HG02973 (cell line): ENCODE measurements around the gene EQTN.

Source experiments
- ATAC-seq: cut with Tn5 transposase; IDR thresholded peaks from one replicate; pipeline ENCODE4 v1.9.1; 2021; ENCODE audit warnings: moderate library complexity; ENCODE audit not compliant: unreplicated experiment

EQTN gene

DNA sequence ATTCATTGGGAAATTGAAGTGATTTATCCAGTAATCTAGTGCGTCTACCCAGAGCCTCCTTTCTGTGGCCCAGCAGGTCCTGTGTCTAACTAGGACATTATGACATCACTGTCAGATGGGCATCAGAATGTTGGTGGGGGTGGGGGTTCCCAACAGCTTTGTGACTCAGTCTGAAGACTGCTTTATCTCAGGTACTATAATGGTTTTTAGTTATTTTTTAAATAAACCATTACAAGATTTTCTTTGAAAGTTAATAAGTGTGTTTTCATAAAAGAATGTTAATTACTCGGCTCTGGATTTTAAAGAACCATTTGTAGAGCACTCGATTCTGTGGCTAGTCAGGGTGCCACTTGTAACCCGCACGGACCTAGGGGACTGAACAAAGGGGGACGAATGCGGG, at the start of gene EQTN:
TSS of gene EQTN (minus strand) at position 101 of the 400 bp plus-strand sequence. CDS start at position 6, 95 bp downstream.
- no peak for ATAC-seq

DNA sequence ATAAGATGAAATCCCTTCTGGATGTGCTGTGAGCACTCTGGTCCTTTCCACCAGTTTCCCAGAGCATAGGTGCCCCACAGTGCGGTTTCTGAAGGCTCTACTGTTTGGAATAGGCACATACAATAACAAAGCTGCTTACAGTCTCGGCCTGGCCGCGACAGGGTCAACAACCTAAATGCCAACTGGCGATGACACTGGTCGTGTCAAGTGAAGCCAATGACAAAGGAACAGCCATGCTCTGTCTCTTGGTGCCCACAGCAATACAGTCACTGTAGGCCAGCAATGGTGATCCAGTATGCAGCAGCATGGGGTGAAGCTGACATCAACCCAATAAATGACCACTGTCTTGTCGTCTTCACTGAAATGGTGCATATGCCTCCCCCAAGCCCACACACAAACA, 47.8 kb upstream of the EQTN start:
- no peak for ATAC-seq

DNA sequence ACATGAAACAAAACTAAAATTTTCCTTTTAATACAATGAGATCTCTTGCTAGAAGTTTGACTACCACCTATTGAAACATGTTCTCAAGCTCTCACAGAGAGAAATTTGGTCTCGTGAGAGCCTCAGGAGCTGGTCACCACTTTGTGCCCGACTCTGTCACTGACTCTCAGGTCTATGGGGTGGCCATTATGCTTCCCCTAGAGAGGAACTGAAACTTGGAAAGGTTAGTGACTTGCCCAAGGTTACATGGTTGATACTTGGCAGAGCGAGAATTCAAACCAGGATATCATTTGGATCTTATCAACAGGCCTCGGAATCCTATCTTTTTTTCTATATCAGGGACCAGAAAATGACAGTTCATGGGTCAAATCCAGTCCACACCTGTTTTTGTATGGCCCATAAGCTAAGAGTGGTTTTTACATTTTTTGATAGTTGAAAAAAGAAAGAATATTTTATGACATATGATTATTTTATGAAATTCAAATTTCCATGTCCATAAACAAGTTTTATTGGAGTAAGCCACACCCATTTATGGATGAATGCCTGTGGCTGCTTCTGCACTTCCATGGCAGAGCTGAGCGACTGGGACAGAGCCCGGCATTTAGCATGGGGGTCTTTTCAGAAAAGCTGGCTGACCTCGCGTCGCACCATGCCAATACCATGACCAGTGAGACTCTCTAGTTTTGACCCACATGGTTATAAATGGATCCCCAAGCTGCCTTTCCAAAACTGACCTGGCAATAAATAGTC, 44.8 kb upstream of the EQTN start:
- no peak for ATAC-seq

DNA sequence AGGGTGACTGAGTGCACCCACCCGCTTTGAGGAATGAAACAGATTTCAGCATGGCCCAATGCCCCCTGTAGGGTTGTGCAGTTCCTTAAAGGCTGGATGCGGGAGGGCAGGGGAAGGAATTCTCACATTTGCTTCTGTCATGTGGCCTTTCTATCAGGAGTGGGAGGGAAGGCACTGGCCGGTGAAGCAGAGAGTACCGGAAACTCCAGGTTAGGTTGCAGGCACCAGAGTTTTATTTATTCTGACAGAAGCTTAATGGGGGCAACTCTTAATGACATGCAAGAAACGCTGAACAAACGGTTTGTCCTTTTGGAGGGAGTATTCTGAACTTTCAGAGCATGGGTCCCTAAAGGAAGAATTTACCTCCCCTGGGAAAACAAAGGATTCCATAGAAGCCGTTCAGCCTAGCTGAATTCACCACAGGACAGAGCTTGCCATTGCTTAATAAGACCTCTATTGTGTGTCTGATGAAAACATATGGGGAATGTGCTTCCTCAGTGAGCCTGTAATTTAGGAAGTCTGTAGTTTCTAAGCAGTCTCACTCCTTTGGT, 44.1 kb upstream of the EQTN start:
- no peak for ATAC-seq

DNA sequence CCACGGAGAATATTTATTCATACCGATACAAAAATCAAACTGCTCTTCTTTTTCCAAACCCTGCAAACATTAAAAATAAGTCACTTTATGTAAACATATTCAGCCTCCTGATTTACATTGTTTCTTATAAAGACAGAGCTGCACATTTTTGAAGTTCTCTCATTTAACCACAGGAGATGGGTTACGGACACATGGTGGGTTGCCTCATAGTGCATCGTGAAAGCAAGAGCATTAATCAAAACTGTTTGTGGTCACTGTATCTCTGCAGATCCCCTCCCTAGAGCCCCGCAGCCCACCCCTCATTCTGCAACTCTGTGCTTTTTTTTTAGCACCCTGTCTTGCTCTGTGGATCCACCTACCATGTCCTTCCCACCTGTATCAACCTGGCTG, 43.3 kb upstream of the EQTN start:
- no peak for ATAC-seq

DNA sequence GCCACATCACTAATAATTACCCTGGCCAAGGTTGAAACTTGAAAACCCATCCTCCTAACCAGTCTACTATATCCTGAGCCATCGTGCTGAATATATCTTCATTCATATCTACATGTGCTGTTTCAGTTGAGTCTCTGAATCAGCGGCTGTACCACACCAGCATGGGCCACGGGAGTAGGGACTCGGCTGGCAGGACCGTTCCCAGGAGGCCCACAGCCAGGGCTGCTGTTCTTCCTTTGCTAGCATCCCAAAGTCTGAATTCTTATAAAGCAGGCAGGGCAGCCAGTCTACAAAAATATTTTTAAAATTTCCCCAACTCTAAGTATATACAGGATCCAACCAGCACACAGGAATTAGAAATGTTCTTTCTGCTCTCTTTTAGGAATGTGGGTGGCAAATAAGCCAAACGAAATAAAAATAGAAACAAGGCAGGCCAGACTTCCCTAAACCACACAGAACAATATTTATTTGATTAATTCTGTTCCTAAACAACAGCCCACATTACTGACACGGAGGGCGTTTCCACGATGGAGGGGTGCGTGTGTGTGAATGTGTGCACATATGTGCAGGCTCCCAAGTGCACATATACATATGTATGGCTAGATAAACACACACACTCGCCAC, 42.8 kb upstream of the EQTN start:
- ATAC-seq = no peak

DNA sequence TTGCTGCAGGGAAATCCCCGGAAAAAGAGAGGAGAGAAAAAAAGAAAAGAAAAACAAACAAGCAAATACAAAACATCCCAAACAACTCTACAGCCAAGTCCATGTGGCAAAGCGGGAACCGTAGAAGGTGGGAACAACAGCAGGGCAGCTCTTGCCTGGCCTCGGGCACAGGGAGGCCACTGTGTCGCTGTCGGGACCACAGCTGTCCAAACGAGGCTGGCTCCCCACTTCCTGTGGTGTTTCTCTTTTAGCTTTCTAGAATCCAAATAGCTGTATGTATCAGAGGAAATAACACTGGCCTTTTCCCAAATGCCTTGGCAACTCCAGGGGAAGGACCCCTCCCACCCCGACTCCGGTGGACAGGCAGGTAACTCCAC, 41.6 kb upstream of the EQTN start:
- ATAC-seq = no peak

DNA sequence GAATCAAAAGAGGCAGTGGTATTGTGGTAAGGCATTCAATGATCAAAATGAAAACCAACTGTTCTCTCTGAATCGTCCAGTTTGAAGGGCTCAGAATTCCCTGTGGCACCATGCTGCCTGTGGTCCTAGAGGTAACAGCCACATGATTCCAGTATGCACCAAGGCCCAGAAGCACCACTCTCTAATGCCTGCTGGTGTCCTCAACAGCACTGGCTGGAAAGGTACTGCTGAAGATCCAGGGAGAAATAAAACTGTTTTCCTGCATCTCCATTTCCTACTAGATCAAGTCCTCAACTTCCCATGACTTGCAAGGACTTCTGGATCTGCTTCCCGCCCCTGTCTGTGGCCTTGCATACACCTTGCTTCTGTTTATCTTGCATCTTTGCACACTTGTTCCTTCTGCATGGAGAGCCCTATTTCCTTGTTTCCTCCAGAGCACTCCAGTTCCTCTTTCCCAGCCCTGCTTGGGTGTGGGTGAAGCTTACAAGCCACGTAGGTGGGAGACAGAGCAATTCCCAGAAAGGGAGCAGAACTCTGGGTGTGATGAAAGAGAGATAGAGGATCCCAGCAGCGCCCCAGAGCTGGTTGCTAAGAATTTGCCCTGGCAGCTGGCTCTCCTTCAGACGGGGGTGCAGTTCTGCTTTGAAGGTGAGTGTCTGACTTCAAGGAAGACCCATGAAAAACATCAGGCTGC, 41.0 kb upstream of the EQTN start:
- no peak for ATAC-seq

DNA sequence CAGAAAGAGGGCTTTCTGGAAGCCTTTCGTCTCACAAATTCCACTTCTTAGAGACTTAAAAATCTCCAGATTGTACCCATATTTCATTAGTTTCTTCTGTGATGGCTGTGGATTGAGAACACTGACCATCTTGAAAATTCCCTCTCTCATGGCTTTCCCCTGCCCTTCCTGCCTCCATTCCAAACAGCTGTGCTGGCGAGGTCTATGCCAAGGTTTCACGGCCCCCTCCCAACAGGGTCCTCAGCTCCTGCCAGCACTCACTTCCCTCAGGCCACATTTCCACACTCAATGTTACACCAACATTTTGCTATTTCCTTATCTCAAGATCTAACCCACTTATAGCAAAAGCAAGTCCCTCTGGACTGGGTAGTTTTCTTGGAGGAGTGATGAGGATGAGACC, 40.3 kb upstream of the EQTN start:
- ATAC-seq = no peak

DNA sequence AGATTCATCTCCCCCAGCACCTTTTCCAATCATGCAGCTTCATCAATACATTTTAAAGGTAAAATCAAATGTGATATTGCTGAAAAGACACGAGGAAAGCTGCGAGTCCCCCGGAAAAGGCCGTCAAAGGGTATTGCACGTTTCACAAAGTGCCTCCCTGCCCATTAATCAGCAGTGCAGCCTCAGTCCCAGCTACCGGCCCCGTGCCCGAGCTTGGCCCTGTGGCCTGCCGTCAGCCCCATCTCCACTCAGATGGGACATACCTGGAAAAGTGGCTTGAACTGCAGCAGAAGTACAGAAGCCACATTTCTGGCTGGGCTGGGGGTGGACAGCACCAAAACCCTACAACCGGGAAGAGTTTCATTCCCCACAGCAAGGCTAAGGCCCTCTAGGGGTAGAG, 39.9 kb upstream of the EQTN start:
- ATAC-seq = no peak

DNA sequence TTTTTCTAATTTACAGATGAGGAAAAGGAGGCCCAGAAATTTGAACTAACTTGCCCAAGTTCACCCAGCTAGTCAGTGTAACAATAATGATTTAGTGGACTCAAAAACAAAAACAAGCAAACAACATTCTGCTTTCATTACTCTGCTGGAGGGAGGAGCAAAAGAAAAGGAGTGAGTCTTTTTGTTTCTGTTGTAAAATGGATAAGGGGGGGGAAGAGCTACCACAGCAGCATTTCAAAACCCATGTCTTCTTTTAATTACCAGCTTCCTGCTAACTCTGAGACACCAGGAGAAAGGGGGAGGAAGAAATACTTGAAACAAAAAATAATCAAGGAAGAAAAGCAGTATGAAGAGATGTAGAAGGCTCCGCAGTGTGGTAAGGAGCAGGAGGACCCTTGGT, 39.2 kb upstream of the EQTN start:
- no peak for ATAC-seq

DNA sequence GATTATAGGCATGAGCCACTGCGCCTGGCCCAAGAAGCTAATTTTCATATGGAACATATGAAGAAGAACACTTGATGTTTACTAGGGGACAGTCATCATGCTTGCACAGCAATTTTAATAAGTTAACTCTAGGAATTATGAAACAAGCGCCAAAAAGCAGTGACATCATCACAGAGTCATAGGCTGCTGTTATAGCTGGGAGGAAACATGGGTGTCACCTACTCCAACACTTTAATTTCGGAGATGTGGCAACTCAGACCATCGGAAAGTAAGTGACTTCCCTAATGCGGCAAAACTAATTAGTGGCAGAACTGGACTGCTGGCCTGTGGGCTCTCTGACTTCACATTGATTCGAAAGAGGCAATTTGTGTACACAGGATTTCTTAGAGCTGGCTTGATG, 38.1 kb upstream of the EQTN start:
- no peak for ATAC-seq

DNA sequence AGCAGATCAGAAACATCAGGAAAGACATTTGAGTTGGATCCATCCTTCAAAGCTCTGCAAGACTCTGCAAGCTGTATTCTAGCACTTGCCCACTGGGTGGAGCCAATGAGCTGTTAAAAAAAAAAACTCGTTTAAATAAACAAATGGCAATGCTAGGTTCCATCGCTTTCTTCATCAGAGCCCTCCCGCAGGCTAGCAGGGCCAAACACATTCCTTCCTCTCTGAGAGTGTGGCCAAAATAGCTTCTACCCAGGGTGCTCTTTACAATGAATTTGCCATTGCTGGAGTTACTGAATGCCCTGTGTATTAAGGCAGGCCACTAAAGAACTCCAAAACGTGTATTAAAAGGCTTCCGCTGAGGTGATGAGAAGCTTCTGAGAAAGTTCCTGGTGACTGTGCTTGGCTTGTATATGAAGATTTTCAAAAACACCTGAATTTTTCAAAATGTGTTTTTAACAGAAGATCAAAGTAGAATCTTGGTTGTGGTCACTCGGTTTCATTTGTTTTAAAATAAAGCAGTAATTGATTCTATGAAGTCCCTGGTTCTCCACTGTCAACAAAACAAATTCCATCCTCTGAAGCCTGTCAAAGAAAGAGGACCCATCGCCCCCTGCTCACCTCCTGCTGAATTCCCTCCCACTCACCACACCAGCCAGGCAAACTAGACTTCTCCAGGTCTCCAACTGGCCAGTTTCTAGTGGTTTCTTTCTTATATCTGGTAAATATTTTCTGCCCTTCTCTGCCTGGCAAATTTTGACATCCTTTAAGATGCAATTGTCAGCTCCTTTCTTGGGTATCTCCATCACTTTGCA, 36.5 kb upstream of the EQTN start:
- peak; percentile 92 for ATAC-seq

DNA sequence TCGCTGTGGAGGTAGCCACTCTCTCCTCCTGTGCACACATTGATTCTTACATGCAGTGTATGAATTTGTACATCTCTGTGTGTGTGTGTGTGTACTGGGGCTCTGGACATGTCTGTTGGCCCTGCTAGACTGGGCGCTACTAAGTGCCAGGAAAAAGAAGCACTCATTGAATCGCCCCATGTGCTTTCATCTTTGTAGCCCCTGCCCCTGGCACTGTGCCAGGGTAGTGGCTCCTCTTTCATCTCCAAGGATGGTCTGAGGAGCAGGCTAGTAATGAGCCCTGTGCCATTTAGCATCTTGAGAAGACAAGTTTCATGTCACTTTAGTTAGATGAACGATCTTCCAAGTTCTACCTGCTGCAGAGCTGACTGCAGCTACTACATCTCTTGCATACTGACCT, 34.4 kb upstream of the EQTN start:
- no peak for ATAC-seq

DNA sequence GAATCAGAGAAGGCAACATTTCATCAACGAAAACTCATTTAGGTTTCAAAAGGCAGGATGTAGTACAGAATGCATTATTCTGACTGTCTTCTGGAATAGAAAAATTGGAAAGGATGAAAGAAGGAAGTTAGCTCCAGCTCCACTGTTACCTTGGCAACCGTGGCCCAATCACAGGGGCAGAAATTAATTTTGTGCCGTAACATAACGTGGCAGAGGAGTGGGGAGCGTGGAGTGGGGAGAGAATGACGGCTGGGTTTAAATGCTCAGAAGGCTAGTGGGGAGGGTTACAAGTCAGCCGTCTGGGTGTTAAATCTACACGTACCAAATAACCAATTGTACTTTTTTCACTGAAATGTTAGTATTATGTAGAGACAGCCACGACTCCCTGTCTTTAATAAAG, 32.3 kb upstream of the EQTN start:
- no peak for ATAC-seq

DNA sequence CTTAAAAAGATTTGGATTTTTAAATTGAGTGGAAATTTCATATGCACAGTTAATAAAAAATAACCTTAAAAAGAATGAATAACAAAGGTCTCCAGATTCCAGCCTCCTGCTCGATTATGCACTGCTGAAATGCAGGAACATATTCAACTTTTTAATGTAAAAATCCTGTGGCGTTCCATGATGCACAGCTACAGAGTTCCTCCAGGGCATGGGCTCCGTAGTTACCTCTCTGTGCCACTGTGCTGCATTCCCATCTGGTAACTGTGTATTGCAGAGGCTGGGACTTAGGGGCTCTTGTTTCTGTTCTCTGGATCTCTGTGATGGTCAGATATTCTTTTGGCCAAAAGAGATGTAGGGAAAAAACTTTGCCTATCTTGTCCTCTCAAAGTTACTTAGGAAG, 31.5 kb upstream of the EQTN start:
- ATAC-seq = no peak

DNA sequence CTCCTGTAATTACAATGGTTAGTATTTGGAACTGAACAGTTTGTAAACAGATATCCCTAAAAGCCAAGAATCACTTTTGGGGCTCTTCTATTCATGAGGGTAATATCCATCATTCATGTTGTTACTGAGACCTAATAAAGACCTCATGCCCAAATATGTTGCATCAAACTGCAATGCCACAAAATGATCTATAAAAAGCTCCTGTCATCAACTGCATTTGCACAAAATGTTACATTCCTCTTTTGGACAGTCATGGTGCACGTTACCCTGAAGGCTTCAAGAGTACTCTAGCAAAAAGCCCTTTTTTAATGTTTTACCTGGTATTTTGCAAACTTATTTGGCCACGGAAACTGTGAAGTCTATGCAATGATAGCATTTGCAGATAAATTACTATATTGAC, 14.2 kb upstream of the EQTN start:
- no peak for ATAC-seq

DNA sequence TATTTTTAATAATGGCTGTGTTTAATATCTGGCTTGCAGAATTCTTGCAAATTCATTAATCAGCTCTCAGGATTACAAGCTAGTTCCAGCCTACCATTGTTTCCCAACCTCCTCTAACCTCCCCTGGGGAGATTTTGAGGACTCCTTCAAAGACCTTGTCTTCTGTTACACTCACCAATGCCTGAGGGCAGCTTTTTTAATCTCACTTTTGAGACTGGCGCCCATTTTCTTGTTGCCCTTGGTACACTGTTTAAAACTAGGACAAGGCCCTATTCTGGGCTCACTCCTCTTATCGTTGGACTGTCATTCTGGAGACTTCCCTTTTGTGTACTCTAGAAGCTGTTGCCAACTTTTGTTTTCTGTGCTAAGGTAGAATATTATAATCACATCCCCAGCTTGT, 13.6 kb upstream of the EQTN start:
- no peak for ATAC-seq

DNA sequence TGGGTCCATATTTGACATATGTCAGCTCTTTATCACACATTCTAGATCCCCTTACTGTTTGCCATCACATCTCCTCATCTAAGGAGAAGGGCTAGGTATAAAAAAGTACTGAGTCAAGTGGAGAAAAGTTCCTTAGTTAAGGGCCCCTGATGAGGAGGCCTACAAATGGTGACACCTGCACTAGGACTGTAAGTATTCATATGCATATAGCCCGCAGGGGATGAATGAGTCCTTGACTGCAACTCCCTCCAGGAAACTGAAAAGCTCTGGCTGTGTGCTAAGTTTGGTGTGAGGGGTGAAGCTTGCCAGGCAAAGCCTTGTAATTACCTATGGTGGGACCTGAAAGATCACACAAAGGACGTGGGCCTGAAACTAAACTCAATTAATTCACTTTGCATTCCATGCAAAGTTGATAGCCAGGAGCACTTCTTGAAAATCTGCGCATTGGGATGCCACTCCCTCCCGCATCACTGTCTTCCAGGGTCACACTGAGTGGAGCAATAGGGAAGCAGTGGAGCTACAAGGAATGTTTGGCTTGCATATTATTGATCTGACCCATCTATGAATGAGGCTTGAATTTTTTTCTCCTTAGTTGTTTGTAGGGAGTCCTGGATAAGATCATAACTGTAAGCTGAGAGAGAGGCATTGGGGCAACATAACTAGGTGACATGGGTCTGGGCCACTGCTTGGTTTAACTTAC, 11.9 kb upstream of the EQTN start:
- no peak for ATAC-seq

DNA sequence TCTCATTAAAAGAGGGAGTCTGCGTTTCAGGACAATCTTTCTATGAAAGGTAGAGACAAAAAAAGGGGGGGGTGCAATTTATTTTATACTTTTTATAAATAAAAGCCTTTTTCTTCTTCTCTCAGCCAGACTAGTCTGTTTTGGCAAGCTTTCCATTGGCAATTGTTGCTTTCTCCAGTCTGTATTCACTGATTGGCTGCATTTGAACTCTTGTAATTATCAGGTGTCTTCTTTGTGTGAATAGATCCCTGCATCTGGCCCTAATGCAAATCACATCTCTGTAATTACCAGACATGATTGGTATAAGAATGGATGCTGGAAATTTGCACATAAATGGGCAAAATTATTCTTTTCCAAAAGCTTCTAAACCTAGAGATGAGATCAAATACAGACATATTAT, 7.6 kb upstream of the EQTN start:
- no peak for ATAC-seq

DNA sequence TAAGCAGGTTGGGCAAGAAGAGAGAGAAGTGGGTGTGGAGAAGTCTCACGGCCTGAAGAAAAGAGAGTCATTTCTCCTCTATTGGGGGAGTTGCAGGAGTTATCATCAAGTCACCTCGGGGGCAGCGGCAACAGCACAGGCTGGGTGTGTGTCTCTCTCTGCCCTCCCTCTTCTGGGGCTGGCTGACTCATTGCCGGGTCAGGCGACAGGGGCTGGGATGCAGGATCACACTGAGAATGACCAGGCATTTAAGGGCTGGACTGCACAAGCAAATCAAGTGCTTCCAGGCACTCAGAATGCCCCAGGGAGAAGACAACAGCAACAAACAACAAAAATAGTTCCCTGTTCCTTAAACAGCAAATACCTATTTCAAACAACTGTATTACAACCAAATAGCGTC, 6.3 kb upstream of the EQTN start:
- no peak for ATAC-seq
